ENCODE measurements around the gene PI4KB. TPM values are rescaled to one million over a fixed set of nuclear protein-coding genes. Genes with fewer than 3 reads are reported as not detected.

Gene PI4KB
- total and polyA plus RNA-seq, 2 of the 4 experiments (the other 2 are of a cell fraction), result 82.4 to 94.5 TPM

DNA sequence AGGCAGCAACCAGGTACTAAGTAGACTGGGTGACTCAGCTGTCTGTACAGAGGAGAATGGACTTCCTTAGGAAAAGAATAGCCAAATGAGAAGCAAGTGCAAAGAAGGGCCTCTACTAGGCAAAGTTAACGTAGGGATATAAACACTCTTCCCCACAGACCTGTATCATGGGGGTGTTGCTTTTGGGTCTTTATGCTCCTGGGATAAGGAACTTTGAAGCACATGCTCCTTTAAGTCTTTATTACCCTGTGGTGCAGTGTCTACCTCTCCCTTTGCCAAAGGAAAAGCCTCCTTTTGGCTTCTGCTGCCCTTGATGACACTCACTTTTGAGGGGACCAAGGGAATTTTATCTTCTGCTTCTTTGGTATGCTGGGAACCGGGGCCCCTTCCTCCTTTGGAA, 14.8 kb upstream of the PI4KB start:
- Histone ChIP-seq H3K4me1 (ENCODE audit: control insufficient read depth, insufficient read depth, low read length) (peaks cover 4% of the 10 kb centered on the region), H3K27me3 (ENCODE audit: control insufficient read depth, insufficient read depth, low read length) (no peaks in the 10 kb centered on the region), H3K23ac (ENCODE audit: low read depth, low read length) (no peak overlapping the region), H2AFZ (replicated peaks; ENCODE audit: low read length, poor library complexity) (no peak overlapping the region), H3K4me2 (ENCODE audit: low read depth, low read length) (no peak overlapping the region), H3K9me3 (ENCODE audit: control insufficient read depth, insufficient read depth, low read length) (no peaks in the 10 kb centered on the region), H3K27ac (ENCODE audit: insufficient read depth, low read length) (no peak overlapping the region), H3K4me3 (ENCODE audit: insufficient read depth, low read depth, low read length) (no peak overlapping the region), H3K9me1 (ENCODE audit: insufficient read depth, low read length) (peaks cover 4% of the 10 kb centered on the region; the same call in 1 of the 2 replicates), H2AK5ac (ENCODE audit: low read depth, low read length) (no peak overlapping the region), H2BK15ac (ENCODE audit: low read depth, low read length) (no peak overlapping the region), H2BK120ac (ENCODE audit: low read depth, low read length) (no peak overlapping the region), H4K91ac (ENCODE audit: insufficient read depth, low read depth, low read length) (no peak overlapping the region), H4K5ac (ENCODE audit: low read depth, low read length) (no peak overlapping the region), H3K36me3 (ENCODE audit: control insufficient read depth, insufficient read depth, low read length) (peaks cover 23% of the 10 kb centered on the region), H2AK9ac (replicated peaks; ENCODE audit: low read depth, low read length, poor library complexity) (no peak overlapping the region), H2BK5ac (ENCODE audit: low read depth, low read length, poor library complexity, severe bottlenecking) (no peak overlapping the region), H3K9ac (ENCODE audit: low read depth, low read length) (no peak overlapping the region), H2BK20ac (ENCODE audit: low read depth, low read length) (no peak overlapping the region), H4K8ac (ENCODE audit: low read depth in 2 of 2, low read length in 2 of 2) (no peak overlapping the region), H4K20me1 (ENCODE audit: insufficient read depth, low read length) (no peaks in the 10 kb centered on the region), H3K79me1 (ENCODE audit: low read depth in 1 of 2, low read length in 2 of 2) (peaks cover 12 to 19% of the 10 kb centered on the region in 2 experiments), H3K14ac (replicated peaks; ENCODE audit: low read depth, low read length) (no peak overlapping the region), H3K18ac (ENCODE audit: low read depth, low read length) (no peak overlapping the region), H3K56ac (ENCODE audit: extremely low read depth, insufficient read depth, low read length) (no peak overlapping the region), H3K4ac (ENCODE audit: low read depth, low read length) (no peak overlapping the region)
- 80% methylated on average over 1 of the region's 2 CpGs; no CpG with 5 or more reads in 1 of the 2 experiments for WGBS, 2 experiments (ENCODE audit: extremely low coverage in 2 of 2, insufficient read length in 1 of 2)
- CTCF ChIA-PET, result interaction anchor here (1.7 to 3.0 kb wide), 2 partner anchors 40 to 46 kb away, joined by 6 to 34 read pairs; no protein-coding TSS in a partner anchor
- DNase-seq (no peak), ATAC-seq (ENCODE audit: low read depth) (no peak)
- POLR2A ChIA-PET (ENCODE audit: unreplicated experiment), result no interaction called here
- in situ Hi-C loops (cut with MboI; ENCODE audit: low sequenced_read_pairs) (loop anchor here (5.0 kb wide), 1 partner anchor 40 kb away; no protein-coding TSS in a partner anchor), intact Hi-C loops (cut with micrococcal nuclease) (loop anchor here (5.0 kb wide), 1 partner anchor 145 kb away; the partner anchor contains the start of gene PIP5K1A), dilution Hi-C loops (cut with HindIII; ENCODE audit: low sequenced_read_pairs, unreplicated experiment) (no loop called here)
- TF ChIP-seq, protein P1, sequence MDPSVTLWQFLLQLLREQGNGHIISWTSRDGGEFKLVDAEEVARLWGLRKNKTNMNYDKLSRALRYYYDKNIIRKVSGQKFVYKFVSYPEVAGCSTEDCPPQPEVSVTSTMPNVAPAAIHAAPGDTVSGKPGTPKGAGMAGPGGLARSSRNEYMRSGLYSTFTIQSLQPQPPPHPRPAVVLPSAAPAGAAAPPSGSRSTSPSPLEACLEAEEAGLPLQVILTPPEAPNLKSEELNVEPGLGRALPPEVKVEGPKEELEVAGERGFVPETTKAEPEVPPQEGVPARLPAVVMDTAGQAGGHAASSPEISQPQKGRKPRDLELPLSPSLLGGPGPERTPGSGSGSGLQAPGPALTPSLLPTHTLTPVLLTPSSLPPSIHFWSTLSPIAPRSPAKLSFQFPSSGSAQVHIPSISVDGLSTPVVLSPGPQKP (IDR thresholded peaks at IDR 0.05; ENCODE audit: borderline replicate concordance, low read depth, low read length), result no peak
- no peak for TF ChIP-seq RAD21 (IDR thresholded peaks at IDR 0.05; ENCODE audit: low read length)
- TF ChIP-seq BHLHE40 (IDR thresholded peaks at IDR 0.05; ENCODE audit: low read depth, low read length), result no peak
- no peak for TF ChIP-seq FOS (IDR thresholded peaks at IDR 0.05; ENCODE audit: low read depth, low read length)
- BruUV-seq (replicated peaks), result no TSS peak

All from IMR-90 (cell line).